Measurements from ENCODE around the gene ABCA2. TPM values are rescaled to one million over a fixed set of nuclear protein-coding genes. Genes with fewer than 3 reads are reported as not detected.
A peak's percentile ranks its signal among the peaks of the same experiment; 100 is the strongest.

The ABCA2 gene
- total RNA-seq, 1 experiment from 2014 or later: 19.2 TPM

DNA sequence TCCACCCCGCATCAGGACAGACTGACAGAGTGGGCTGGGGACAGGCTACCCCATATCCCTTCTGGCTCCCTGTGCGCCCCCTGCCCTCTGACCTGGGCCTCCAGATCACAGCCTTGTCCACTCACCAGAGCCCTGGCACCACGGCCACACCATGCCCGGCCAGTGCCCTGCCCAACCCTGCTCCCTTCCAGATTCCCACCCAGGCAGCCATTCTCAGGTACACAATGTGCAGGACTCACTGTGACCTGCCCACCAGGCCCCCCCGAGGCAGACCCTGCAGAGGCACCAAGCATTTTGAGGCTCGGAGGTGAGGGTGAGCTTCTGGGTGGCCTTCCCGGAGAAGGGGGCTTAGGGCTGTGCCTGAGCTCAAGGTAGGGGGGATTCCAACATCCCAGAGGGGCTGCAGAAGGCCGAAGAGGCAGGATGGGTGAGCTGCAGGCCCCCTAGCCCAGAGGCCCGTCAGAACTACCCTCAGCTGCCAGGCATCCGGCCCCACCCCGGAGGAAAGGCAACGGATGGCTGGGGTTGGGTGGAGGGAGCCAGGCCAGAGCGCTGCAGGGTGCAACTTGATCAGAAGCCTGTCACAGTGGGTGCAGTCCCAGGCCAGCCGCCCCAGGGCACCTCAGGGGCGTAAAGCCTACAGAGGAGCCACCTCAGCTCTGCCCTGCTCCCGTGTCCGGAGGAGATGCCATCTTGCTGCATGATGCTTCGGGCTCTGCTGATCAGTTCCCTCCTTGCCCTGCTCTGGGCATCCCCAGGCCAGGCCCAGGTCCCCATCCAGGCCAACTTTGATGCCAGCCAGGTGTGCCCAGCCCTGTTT, 45.6 kb downstream of the ABCA2 start, which contains the start of gene LCNL1:
Gene LCNL1 (plus strand): TSS at position 762 of the 820 bp plus-strand sequence. CDS start 594 bp downstream, outside the sequence.
- peaks cover 22% of the 10 kb centered on the region for H3K27me3 Mint-ChIP-seq (ENCODE audit: low read depth)
- DNase-seq (ENCODE audit: low spot score) (no peak), ATAC-seq (no peak)
- peaks cover 1% of the 10 kb centered on the region; the same call in 1 of the 2 replicates for H3K4me1 Mint-ChIP-seq
- no peaks in the 10 kb centered on the region for H3K36me3 Mint-ChIP-seq
- POLR2A ChIA-PET: no interaction called here
- no peaks in the 10 kb centered on the region for H3K9me3 Mint-ChIP-seq
- no peak within 1 kb of the TSS for H3K4me3 Mint-ChIP-seq
- peak within 1 kb of the TSS; percentile 4 for H3K27ac Mint-ChIP-seq
- CTCF ChIA-PET: interaction anchor here (1.4 to 1.9 kb wide), 4 partner anchors 9 to 53 kb away, joined by 3 to 10 read pairs (median 8); partner anchors contain the start of gene PAXX
- TF ChIP-seq ZNF281 (CRISPR knock-in tag; IDR thresholded peaks at IDR 0.05) (no peak), ATF2 (CRISPR knock-in tag; IDR thresholded peaks at IDR 0.05; ENCODE audit: borderline replicate concordance, low read depth) (no peak), NFATC4 (CRISPR knock-in tag; IDR thresholded peaks at IDR 0.05) (no peak), JUN (CRISPR knock-in tag; IDR thresholded peaks at IDR 0.05) (no peak), TEAD4 (CRISPR knock-in tag; IDR thresholded peaks at IDR 0.05) (no peak), RELA (CRISPR knock-in tag; IDR thresholded peaks at IDR 0.05; ENCODE audit: borderline replicate concordance) (no peak), PREB (CRISPR knock-in tag; IDR thresholded peaks at IDR 0.05; ENCODE audit: borderline replicate concordance) (no peak), TEAD1 (CRISPR knock-in tag; IDR thresholded peaks at IDR 0.05) (no peak), E2F1 (CRISPR knock-in tag; IDR thresholded peaks at IDR 0.05) (no peak), GABPB1 (CRISPR knock-in tag; IDR thresholded peaks at IDR 0.05) (no peak), CREB1 (CRISPR knock-in tag; IDR thresholded peaks at IDR 0.05) (no peak), PRDM15 (CRISPR knock-in tag; IDR thresholded peaks at IDR 0.05) (no peak), SP1 (CRISPR knock-in tag; conservative IDR thresholded peaks at IDR 0.05) (no peak), MYBL2 (CRISPR knock-in tag; IDR thresholded peaks at IDR 0.05) (no peak)
- TF ChIP-seq, protein P1, sequence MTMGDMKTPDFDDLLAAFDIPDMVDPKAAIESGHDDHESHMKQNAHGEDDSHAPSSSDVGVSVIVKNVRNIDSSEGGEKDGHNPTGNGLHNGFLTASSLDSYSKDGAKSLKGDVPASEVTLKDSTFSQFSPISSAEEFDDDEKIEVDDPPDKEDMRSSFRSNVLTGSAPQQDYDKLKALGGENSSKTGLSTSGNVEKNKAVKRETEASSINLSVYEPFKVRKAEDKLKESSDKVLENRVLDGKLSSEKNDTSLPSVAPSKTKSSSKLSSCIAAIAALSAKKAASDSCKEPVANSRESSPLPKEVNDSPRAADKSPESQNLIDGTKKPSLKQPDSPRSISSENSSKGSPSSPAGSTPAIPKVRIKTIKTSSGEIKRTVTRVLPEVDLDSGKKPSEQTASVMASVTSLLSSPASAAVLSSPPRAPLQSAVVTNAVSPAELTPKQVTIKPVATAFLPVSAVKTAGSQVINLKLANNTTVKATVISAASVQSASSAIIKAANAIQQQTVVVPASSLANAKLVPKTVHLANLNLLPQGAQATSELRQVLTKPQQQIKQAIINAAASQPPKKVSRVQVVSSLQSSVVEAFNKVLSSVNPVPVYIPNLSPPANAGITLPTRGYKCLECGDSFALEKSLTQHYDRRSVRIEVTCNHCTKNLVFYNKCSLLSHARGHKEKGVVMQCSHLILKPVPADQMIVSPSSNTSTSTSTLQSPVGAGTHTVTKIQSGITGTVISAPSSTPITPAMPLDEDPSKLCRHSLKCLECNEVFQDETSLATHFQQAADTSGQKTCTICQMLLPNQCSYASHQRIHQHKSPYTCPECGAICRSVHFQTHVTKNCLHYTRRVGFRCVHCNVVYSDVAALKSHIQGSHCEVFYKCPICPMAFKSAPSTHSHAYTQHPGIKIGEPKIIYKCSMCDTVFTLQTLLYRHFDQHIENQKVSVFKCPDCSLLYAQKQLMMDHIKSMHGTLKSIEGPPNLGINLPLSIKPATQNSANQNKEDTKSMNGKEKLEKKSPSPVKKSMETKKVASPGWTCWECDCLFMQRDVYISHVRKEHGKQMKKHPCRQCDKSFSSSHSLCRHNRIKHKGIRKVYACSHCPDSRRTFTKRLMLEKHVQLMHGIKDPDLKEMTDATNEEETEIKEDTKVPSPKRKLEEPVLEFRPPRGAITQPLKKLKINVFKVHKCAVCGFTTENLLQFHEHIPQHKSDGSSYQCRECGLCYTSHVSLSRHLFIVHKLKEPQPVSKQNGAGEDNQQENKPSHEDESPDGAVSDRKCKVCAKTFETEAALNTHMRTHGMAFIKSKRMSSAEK (CRISPR knock-in tag; IDR thresholded peaks at IDR 0.05; ENCODE audit: borderline replicate concordance): no peak
- TF ChIP-seq, protein P2, sequence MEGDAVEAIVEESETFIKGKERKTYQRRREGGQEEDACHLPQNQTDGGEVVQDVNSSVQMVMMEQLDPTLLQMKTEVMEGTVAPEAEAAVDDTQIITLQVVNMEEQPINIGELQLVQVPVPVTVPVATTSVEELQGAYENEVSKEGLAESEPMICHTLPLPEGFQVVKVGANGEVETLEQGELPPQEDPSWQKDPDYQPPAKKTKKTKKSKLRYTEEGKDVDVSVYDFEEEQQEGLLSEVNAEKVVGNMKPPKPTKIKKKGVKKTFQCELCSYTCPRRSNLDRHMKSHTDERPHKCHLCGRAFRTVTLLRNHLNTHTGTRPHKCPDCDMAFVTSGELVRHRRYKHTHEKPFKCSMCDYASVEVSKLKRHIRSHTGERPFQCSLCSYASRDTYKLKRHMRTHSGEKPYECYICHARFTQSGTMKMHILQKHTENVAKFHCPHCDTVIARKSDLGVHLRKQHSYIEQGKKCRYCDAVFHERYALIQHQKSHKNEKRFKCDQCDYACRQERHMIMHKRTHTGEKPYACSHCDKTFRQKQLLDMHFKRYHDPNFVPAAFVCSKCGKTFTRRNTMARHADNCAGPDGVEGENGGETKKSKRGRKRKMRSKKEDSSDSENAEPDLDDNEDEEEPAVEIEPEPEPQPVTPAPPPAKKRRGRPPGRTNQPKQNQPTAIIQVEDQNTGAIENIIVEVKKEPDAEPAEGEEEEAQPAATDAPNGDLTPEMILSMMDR (IDR thresholded peaks at IDR 0.05): no peak
- TF ChIP-seq, protein P3, sequence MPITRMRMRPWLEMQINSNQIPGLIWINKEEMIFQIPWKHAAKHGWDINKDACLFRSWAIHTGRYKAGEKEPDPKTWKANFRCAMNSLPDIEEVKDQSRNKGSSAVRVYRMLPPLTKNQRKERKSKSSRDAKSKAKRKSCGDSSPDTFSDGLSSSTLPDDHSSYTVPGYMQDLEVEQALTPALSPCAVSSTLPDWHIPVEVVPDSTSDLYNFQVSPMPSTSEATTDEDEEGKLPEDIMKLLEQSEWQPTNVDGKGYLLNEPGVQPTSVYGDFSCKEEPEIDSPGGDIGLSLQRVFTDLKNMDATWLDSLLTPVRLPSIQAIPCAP (CRISPR knock-in tag; IDR thresholded peaks at IDR 0.05): no peak
- TF ChIP-seq, protein P4, sequence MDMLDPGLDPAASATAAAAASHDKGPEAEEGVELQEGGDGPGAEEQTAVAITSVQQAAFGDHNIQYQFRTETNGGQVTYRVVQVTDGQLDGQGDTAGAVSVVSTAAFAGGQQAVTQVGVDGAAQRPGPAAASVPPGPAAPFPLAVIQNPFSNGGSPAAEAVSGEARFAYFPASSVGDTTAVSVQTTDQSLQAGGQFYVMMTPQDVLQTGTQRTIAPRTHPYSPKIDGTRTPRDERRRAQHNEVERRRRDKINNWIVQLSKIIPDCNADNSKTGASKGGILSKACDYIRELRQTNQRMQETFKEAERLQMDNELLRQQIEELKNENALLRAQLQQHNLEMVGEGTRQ (CRISPR knock-in tag; IDR thresholded peaks at IDR 0.05): no peak
